GM12878 (cell line): ENCODE measurements around the gene S100A6. TPM values are rescaled to one million over a fixed set of nuclear protein-coding genes. Genes with fewer than 3 reads are reported as not detected.
A peak's percentile ranks its signal among the peaks of the same experiment; 100 is the strongest.

Experiments
- ATAC-seq: fragments of 200-7000 bp; cut with Tn5 transposase; 3 replicates; pipeline ENCODE4 v1.9.1; 2020; ENCODE audit warnings: mild to moderate bottlenecking, moderate library complexity
- BruUV-seq: library from RNA; stranded (reverse); fragments of 400-500 nt; replicated peaks from 2 replicates; lab custom pipeline; 2021; lab: Mats Ljungman, UMichigan
- CTCF ChIA-PET: fragments of 300-600 bp; sonication (Branson Sonifier 250); formaldehyde crosslinking; extraction: SDS; loops from one replicate; lab custom pipeline; 2021; ENCODE audit warnings: inconsistent platforms; lab: Yijun Ruan, JAX
- POLR2A ChIA-PET: fragments of 350-600 bp; formaldehyde crosslinking; extraction: SDS; loops from one replicate; lab custom pipeline; 2021; ENCODE audit warnings: inconsistent platforms; lab: Charles Lee
- RAD21 ChIA-PET: fragments of 300-600 bp; sonication (Branson Sonifier 250); formaldehyde crosslinking; loops from one replicate; lab custom pipeline; 2023; ENCODE audit warnings: antibody characterized with exemption; ENCODE audit not compliant: unreplicated experiment; lab: Charles Lee
- SMC1A ChIA-PET: fragments of 300-600 bp; sonication (Branson Sonifier 250); formaldehyde crosslinking; loops from one replicate; lab custom pipeline; 2023; ENCODE audit not compliant: unreplicated experiment, uncharacterized antibody; lab: Charles Lee
- DNase-seq: peaks from one replicate; pipeline ENCODE4 v3.0.0-alpha.2; 2011; ENCODE audit warnings: low read depth, low spot score
- FAIRE-seq: peaks from 3 replicates; lab custom pipeline; 2011; peaks lifted over from hg19 to GRCh38; lab: Jason Lieb, UNC
- H2AFZ ChIP-seq: 2 replicates; pipeline ENCODE4 v1.6.0; 2011; ENCODE audit warnings: low read depth, low read length, control low read depth; ENCODE audit not compliant: control insufficient read depth
- H3K27ac ChIP-seq: 2 replicates; pipeline ENCODE4 v1.5.1; 2011; ENCODE audit warnings: control low read depth; ENCODE audit not compliant: control insufficient read depth, insufficient read depth
- H3K27me3 ChIP-seq, 2 experiments: replicated peaks in 1 of 2; 2 replicates each; pipeline versions ENCODE4 v1.6.0 to v1.6.1; 2011; ENCODE audit warnings: low read length in 1 of 2; ENCODE audit not compliant: control insufficient read depth in 2 of 2, insufficient read depth in 2 of 2
- H3K36me3 ChIP-seq, 2 experiments: 2 replicates each; pipeline ENCODE4 v1.5.1; 2011; ENCODE audit warnings: low read length in 1 of 2; ENCODE audit not compliant: control insufficient read depth in 2 of 2, insufficient read depth in 2 of 2
- H3K4me1 ChIP-seq: 2 replicates; pipeline ENCODE4 v1.6.1; 2011; ENCODE audit warnings: mild to moderate bottlenecking, low read length, moderate library complexity, mixed read lengths; ENCODE audit not compliant: control insufficient read depth, insufficient read depth
- H3K4me2 ChIP-seq: 2 replicates; pipeline ENCODE4 v1.6.0; 2011; ENCODE audit warnings: control low read depth; ENCODE audit not compliant: control insufficient read depth, insufficient read depth
- H3K4me3 ChIP-seq: fragments of 200-600 bp; sonication (generic); 2 replicates; pipeline ENCODE4 v1.5.1; 2016
- H3K79me2 ChIP-seq: 2 replicates; pipeline ENCODE4 v1.6.0; 2011; ENCODE audit warnings: low read length; ENCODE audit not compliant: control insufficient read depth, insufficient read depth
- H3K9ac ChIP-seq: 2 replicates; pipeline ENCODE4 v1.8.0; 2011; ENCODE audit warnings: low read length, control low read depth, mixed read lengths; ENCODE audit not compliant: control insufficient read depth, insufficient read depth
- H3K9me3 ChIP-seq: replicated peaks from 3 replicates; pipeline ENCODE4 v1.5.1; 2011; ENCODE audit warnings: mild to moderate bottlenecking, low read length; ENCODE audit not compliant: control insufficient read depth, insufficient read depth
- H4K20me1 ChIP-seq: 2 replicates; pipeline ENCODE4 v1.6.0; 2011; ENCODE audit not compliant: control insufficient read depth, insufficient read depth
- PKNOX1 ChIP-seq: fragments of 450-650 bp; IDR thresholded peaks from 2 replicates; pipeline ENCODE4 v1.6.1; 2016; ENCODE audit warnings: mild to moderate bottlenecking
- ZNF592 ChIP-seq: fragments of 450-650 bp; IDR thresholded peaks from 2 replicates; pipeline ENCODE4 v1.6.1; 2017; ENCODE audit warnings: mild to moderate bottlenecking, moderate library complexity
- ZSCAN29 ChIP-seq: fragments of 450-650 bp; IDR thresholded peaks from 2 replicates; pipeline ENCODE4 v1.6.1; 2017; ENCODE audit warnings: mild to moderate bottlenecking, moderate library complexity
- WGBS: methylation state at CpG from one replicate; pipeline ENCODE4 v1.1.6; 2016; ENCODE audit warnings: low lambda C conversion rate; ENCODE audit not compliant: insufficient replicate concordance, insufficient coverage; ENCODE audit errors: missing lambda C conversion rate; 5-methylcytosine and 5-hydroxymethylcytosine counted together
- in situ Hi-C: fragments of 300-500 bp; cut with MboI; formaldehyde crosslinking; loops from 9 replicates; pipeline ENCODE4 v1.14.3; 2018; ENCODE audit warnings: mixed read lengths
- intact Hi-C: fragments of 100-400 bp; cut with micrococcal nuclease; formaldehyde crosslinking; loops from one replicate; pipeline ENCODE4 v1.14.2; 2022; ENCODE audit not compliant: unreplicated experiment
- polyA plus RNA-seq, 11 experiments: library from polyadenylated mRNA; depleted of rRNA in 4 of 11; unstranded in 6 of 11; stranded (reverse) in 5 of 11; fragments of >200 nt; fragmentation: Nextera tagmentation in 4 of 11; fragmentation: Illumina TruSeq in 1 of 11; extraction: Ambion mirVana in 4 of 11; extraction: Trizol in 1 of 11; gene quantifications; 1 replicate in 1 of 11; 2 replicates in 10 of 11; pipeline versions ENCODE4 v1.2.1 to v1.2.3, GENCODE V29; 2011 to 2016; ENCODE audit warnings: inconsistent platforms in 2 of 11, missing spikeins in 2 of 11, low read depth in 1 of 11
- total RNA-seq, 4 experiments: library from RNA; depleted of rRNA in 3 of 4; stranded (reverse); fragments of >200 nt in 3 of 4; fragmentation: Illumina TruSeq in 1 of 4; extraction: Trizol in 1 of 4; gene quantifications; 2 replicates each; pipeline versions ENCODE4 v1.2.1 to v1.2.3, GENCODE V29; 2013 to 2021

Gene S100A6
- total and polyA plus RNA-seq, 10 of the 15 experiments (the other 5 are each of a cell fraction or from before 2014, with no cell fraction given), result 7.2 to 121 (median 45.7) TPM

- in situ Hi-C loops, result no loop called here
- H3K36me3 ChIP-seq, result no peaks in the 10 kb centered on the region
- TF ChIP-seq PKNOX1 (peak; percentile 13; the same call in 1 of the 2 replicates), ZSCAN29 (no peak), ZNF592 (no peak)
- TF ChIP-seq, all 136 proteins: peak for 1
- POLR2A ChIA-PET, result interaction anchor here (0.6 to 0.8 kb wide), 3 partner anchors 10 to 28 kb away, joined by 3 to 4 read pairs (median 3); partner anchors contain the start of gene S100A2
- SMC1A ChIA-PET, result interaction anchor here (2.3 kb wide), 1 partner anchor 8 kb away, joined by 8 read pairs; no protein-coding TSS in a partner anchor
- Histone ChIP-seq H3K4me3 (no peak overlapping the region), H3K4me2 (no peak overlapping the region), H3K4me1 (peaks cover 23% of the 10 kb centered on the region), H4K20me1 (no peaks in the 10 kb centered on the region), H3K9me3 (no peaks in the 10 kb centered on the region), H3K79me2 (no peaks in the 10 kb centered on the region; the same call in 1 of the 2 replicates), H2AFZ (no peak overlapping the region), H3K27me3 (no peaks in the 10 kb centered on the region), H3K9ac (no peak overlapping the region), H3K27ac (no peak overlapping the region)
- CTCF ChIA-PET, result interaction anchor here (0.7 to 1.6 kb wide), 4 partner anchors 13 to 87 kb away, joined by 3 to 8 read pairs (median 4); partner anchors contain the start of gene S100A13
- RAD21 ChIA-PET, result interaction anchor here (0.9 to 1.0 kb wide), 2 partner anchors 13 to 28 kb away, joined by 3 read pairs; no protein-coding TSS in a partner anchor
- intact Hi-C loops, result no loop called here
- DNase-seq, result no peak
- BruUV-seq, result no TSS peak
- no peak for ATAC-seq
- 64% methylated on average over 2 of the region's 4 CpGs for WGBS
- no peak for FAIRE-seq
These were observed 3.8 kb upstream of the S100A6 start for GRCh38 chr1:153539395-153540093.
